Cardiac fibroblast (primary cell): ENCODE results near the gene UGGT2.
A peak's percentile ranks its signal among the peaks of the same experiment; 100 is the strongest.
"Not testable (repeated sequence)": the region's sequence is repeated elsewhere in the genome, so short reads cannot be mapped to it uniquely, and the experiment has no call there.

Experiments used
- DNase-seq, 2 donors: peaks; one replicate each; pipeline versions ENCODE4 v3.0.0 to v3.0.0-alpha.2; 2010; ENCODE audit warnings: low read depth in 2 of 2
- H3K4me3 ChIP-seq, 2 donors: replicated peaks in 1 of 2; 1 replicate in 1 of 2; 2 replicates in 1 of 2; pipeline ENCODE4 v1.5.1; 2011; ENCODE audit warnings: low read depth in 2 of 2, low read length in 2 of 2, mild to moderate bottlenecking in 2 of 2, moderate library complexity in 1 of 2
- CTCF ChIP-seq: IDR thresholded peaks from one replicate; pipeline ENCODE4 v1.5.1; 2011; ENCODE audit warnings: low read depth, mild to moderate bottlenecking, low read length, inconsistent platforms

Gene UGGT2

GRCh38 chr13:95948656-95949055 lies 104.5 kb downstream of the UGGT2 start:
- no peak for TF ChIP-seq CTCF
- peak; percentile 26 to 75 for DNase-seq
- H3K4me3 ChIP-seq: no peak overlapping the region

- TF ChIP-seq CTCF: no peak
- no peak for DNase-seq
- no peak overlapping the region for H3K4me3 ChIP-seq
Observed at GRCh38 chr13:95937714-95938320, 115.4 kb downstream of the UGGT2 start.

GRCh38 chr13:95931300-95932025 lies 121.7 kb downstream of the UGGT2 start:
- no peak overlapping the region for H3K4me3 ChIP-seq
- no peak for TF ChIP-seq CTCF
- no peak for DNase-seq

- no peak overlapping the region for H3K4me3 ChIP-seq
- no peak for DNase-seq
- no peak for TF ChIP-seq CTCF
Observed at GRCh38 chr13:95929430-95929829, 123.8 kb downstream of the UGGT2 start.

GRCh38 chr13:95928367-95928906 lies 124.8 kb downstream of the UGGT2 start:
- H3K4me3 ChIP-seq, DNase-seq: not testable (repeated sequence)

GRCh38 chr13:95926231-95926630 lies 127.0 kb downstream of the UGGT2 start:
- DNase-seq: peak in 1 of 2 donors; percentile 5
- no peak for TF ChIP-seq CTCF
- H3K4me3 ChIP-seq: no peak overlapping the region

GRCh38 chr13:95924389-95924994 lies 128.7 kb downstream of the UGGT2 start:
- peak; percentile 87 to 92 for DNase-seq
- TF ChIP-seq CTCF: no peak
- no peak overlapping the region for H3K4me3 ChIP-seq
